A549 treated with RU486 at 1 μM for 4 hours (cell line): ENCODE data around the gene ALG8. TPM values are rescaled to one million over a fixed set of nuclear protein-coding genes. Genes with fewer than 3 reads are reported as not detected.

Source experiments
- total RNA-seq: library from RNA; stranded (reverse); fragments of 200-300 nt; extraction: Qiagen RNA extraction; gene quantifications from 5 replicates; pipeline ENCODE4 v1.2.3, GENCODE V29; 2022; ENCODE audit warnings: low read depth

The ALG8 gene
- 48.8 to 68.8 TPM (median 62.6 TPM) in 5 replicates for total RNA-seq

GRCh38 chr11:78139422-78140391, at the start of gene ALG8:
Gene ALG8 (minus strand): TSS chr11:78139626. CDS start chr11:78139588, 38 bp downstream.

GRCh38 chr11:78188286-78189173, 49.1 kb upstream of the ALG8 start, which contains the start of the genes KCTD21 and USP35:
Gene KCTD21 (minus strand): TSS chr11:78188626. CDS start chr11:78174554, 14,072 bp downstream.
Gene USP35 (plus strand): TSS chr11:78188919. CDS start chr11:78196246, 7,327 bp downstream.

GRCh38 chr11:78079232-78080083, 60.0 kb downstream of the ALG8 start, which contains the start of gene NDUFC2:
Gene NDUFC2 (minus strand): TSS chr11:78079862. CDS start chr11:78079744, 118 bp downstream.

GRCh38 chr11:78063440-78064181, 75.8 kb downstream of the ALG8 start, which contains the start of gene THRSP:
Gene THRSP (plus strand): TSS chr11:78063861. CDS start chr11:78063882, 21 bp downstream.

Other genes starting within 250 kb of the ALG8 start
- gene INTS4, start 145.0 kb downstream of the ALG8 start, total RNA-seq = 16.3 to 20.0 TPM (median 18.2 TPM) in 5 replicates
- 1.4 to 2.2 TPM (median 2.0 TPM) in 5 replicates for gene KCTD14, start 116.3 kb downstream of the ALG8 start, total RNA-seq
- not detected in 5 replicates for gene THRSP, start 75.8 kb downstream of the ALG8 start, total RNA-seq
- 183 to 271 TPM (median 248 TPM) in 5 replicates for gene NDUFC2, start 59.8 kb downstream of the ALG8 start, total RNA-seq
- gene KCTD21, start 49.0 kb upstream of the ALG8 start, total RNA-seq = 5.9 to 8.0 TPM (median 7.5 TPM) in 5 replicates
- gene USP35, start 49.3 kb upstream of the ALG8 start, total RNA-seq = 4.9 to 7.2 TPM (median 6.1 TPM) in 5 replicates